ENCODE data around the gene OTULIN. TPM values are rescaled to one million over a fixed set of nuclear protein-coding genes. Genes with fewer than 3 reads are reported as not detected.

OTULIN gene
- total RNA-seq, 4 donors from 2014 or later = 23.9 to 38.6 (median 34.5) TPM

- Histone ChIP-seq H3K4me3 (no peak overlapping the region), H3K27me3 (no peaks in the 10 kb centered on the region), H3K9me3 (no peaks in the 10 kb centered on the region), H3K27ac (peak overlapping the region in 1 of 4 donors; percentile 30), H3K4me1 (peaks cover 44 to 88% (median 55%) of the 10 kb centered on the region in 3 donors), H3K36me3 (peaks cover 0 to 7% (median 0%) of the 10 kb centered on the region in 3 donors)
- intact Hi-C loops (cut with DNase I) = no loop called here
- WGBS, 2 donors = 60 to 67% methylated on average over 1 of the region's 1 CpG
- no peak for DNase-seq
- TF ChIP-seq POLR2A (IDR thresholded peaks at IDR 0.05) (no peak), CTCF (IDR thresholded peaks at IDR 0.05) (no peak)
Measured at GRCh38 chr5:14667770-14668169, 3.3 kb downstream of the OTULIN start.

DNA sequence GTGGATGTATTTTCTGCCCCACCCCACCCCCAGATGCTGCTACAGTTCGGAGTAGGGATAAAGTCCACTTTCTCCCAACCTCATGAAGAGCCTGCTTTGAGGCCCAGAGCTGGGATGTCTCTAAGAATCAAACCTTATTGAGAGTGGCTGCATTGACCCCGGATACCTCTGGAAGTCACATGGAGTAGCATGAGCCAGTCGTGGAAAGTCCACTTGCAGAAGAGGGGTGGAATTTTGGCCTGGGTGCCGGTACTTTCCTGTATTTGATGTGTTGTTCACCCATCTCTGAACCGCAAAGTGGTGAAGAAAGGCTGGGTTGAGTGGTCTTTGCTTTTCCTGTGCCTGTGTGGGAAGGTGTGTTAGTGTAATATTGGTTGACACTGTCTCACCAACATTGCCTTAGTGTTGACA lies 3.7 kb downstream of the OTULIN start:
- H3K27me3 ChIP-seq = no peaks in the 10 kb centered on the region
- WGBS, 2 donors = 60 to 79% methylated on average over 4 to 5 of the region's 5 CpGs
- TF ChIP-seq CTCF (IDR thresholded peaks at IDR 0.05) (no peak), POLR2A (IDR thresholded peaks at IDR 0.05) (no peak)
- no peaks in the 10 kb centered on the region for H3K9me3 ChIP-seq
- H3K4me3 ChIP-seq = no peak overlapping the region
- H3K27ac ChIP-seq = no peak overlapping the region
- no peak for DNase-seq
- H3K36me3 ChIP-seq = peaks cover 0 to 7% (median 0%) of the 10 kb centered on the region in 3 donors
- H3K4me1 ChIP-seq = peaks cover 46 to 88% (median 51%) of the 10 kb centered on the region in 3 donors
- intact Hi-C loops (cut with DNase I) = no loop called here

- WGBS, 2 donors = 83 to 91% methylated on average over 5 of the region's 5 CpGs
- no peaks in the 10 kb centered on the region for H3K27me3 ChIP-seq
- peaks cover 0 to 11% (median 0%) of the 10 kb centered on the region in 3 donors for H3K36me3 ChIP-seq
- H3K4me1 ChIP-seq = peaks cover 42 to 95% (median 47%) of the 10 kb centered on the region in 3 donors
- no peak for DNase-seq
- H3K9me3 ChIP-seq = no peaks in the 10 kb centered on the region
- no peak overlapping the region for H3K4me3 ChIP-seq
- H3K27ac ChIP-seq = peak overlapping the region in 1 of 4 donors; percentile 16
- TF ChIP-seq CTCF (IDR thresholded peaks at IDR 0.05) (no peak), POLR2A (IDR thresholded peaks at IDR 0.05) (no peak)
- intact Hi-C loops (cut with DNase I) = no loop called here
Measured at GRCh38 chr5:14669415-14669814, 4.9 kb downstream of the OTULIN start.

DNA sequence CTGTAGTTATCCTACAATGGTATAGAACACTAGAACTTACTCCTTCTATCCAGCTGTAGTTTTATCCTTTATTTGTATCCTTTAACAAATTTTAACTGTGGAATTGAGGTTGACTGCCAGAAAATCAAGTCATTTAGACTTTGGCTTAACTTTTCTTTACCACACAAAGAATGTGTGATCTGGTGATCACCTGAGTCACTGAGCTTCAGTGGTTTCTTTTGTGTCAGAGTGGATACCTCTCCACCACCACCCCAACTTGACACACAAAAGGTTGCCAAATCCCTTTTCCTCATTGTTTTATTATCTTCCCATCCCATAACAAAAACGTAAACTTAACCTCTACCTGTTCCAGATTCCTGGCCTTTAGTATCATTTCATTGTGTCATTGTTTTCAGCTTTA lies 5.5 kb downstream of the OTULIN start:
- WGBS, 2 donors = 23 to 36% methylated on average over 1 of the region's 1 CpG
- intact Hi-C loops (cut with DNase I) = no loop called here
- TF ChIP-seq CTCF (IDR thresholded peaks at IDR 0.05) (no peak), POLR2A (IDR thresholded peaks at IDR 0.05) (no peak)
- Histone ChIP-seq H3K9me3 (no peaks in the 10 kb centered on the region), H3K4me1 (peaks cover 46 to 100% (median 47%) of the 10 kb centered on the region in 3 donors), H3K27me3 (no peaks in the 10 kb centered on the region), H3K27ac (peak overlapping the region in 3 of 4 donors; percentile 1 to 26 (median 16)), H3K4me3 (no peak overlapping the region), H3K36me3 (peaks cover 0 to 14% (median 0%) of the 10 kb centered on the region in 3 donors)
- no peak for DNase-seq

- TF ChIP-seq POLR2A (IDR thresholded peaks at IDR 0.05) (no peak), CTCF (IDR thresholded peaks at IDR 0.05) (no peak)
- no peaks in the 10 kb centered on the region for H3K27me3 ChIP-seq
- peaks cover 44 to 100% (median 52%) of the 10 kb centered on the region in 3 donors for H3K4me1 ChIP-seq
- H3K27ac ChIP-seq = peak overlapping the region in 2 of 4 donors; percentile 11 to 26
- DNase-seq = no peak
- intact Hi-C loops (cut with DNase I) = no loop called here
- WGBS, 2 donors = 19 to 24% methylated on average over 2 of the region's 2 CpGs
- H3K36me3 ChIP-seq = peaks cover 0 to 14% (median 0%) of the 10 kb centered on the region in 3 donors
- no peak overlapping the region for H3K4me3 ChIP-seq
- H3K9me3 ChIP-seq = no peaks in the 10 kb centered on the region
Measured at GRCh38 chr5:14671414-14671813, 6.9 kb downstream of the OTULIN start.

Data from esophagus squamous epithelium (tissue), 5 donors.